Transverse colon (tissue), 4 donors: ENCODE measurements around the gene TP53BP1.

Experiments used
- EP300 ChIP-seq: sonication (generic); formaldehyde crosslinking; IDR thresholded peaks from one replicate; pipeline ENCODE4 v1.6.1; 2017; ENCODE audit warnings: antibody characterized with exemption, low read depth
- POLR2A ChIP-seq: fragments of 450-650 bp; IDR thresholded peaks from one replicate; pipeline ENCODE4 v1.6.1; 2016; ENCODE audit warnings: antibody characterized with exemption, mild to moderate bottlenecking, moderate library complexity
- POLR2AphosphoS5 ChIP-seq, 3 donors: sonication (generic); formaldehyde crosslinking; IDR thresholded peaks; one replicate each; pipeline ENCODE4 v1.6.1; 2016; ENCODE audit warnings: antibody characterized with exemption in 3 of 3
- TF ChIP-seq, protein P1 (sequence below), 5 experiments: fragments of 200-600 bp in 3 of 5; fragments of 450-650 bp in 2 of 5; sonication (generic) in 3 of 5; IDR thresholded peaks; 1 replicate in 2 of 5; 2 replicates in 3 of 5; pipeline ENCODE4 v1.5.1; 2016 to 2017; ENCODE audit warnings: antibody characterized with exemption in 5 of 5, inconsistent platforms in 3 of 5, mild to moderate bottlenecking in 2 of 5, moderate library complexity in 1 of 5

GRCh38 chr15:43519196-43519595 is 26.2 kb upstream of the TP53BP1 start:
- TF ChIP-seq, protein P1, sequence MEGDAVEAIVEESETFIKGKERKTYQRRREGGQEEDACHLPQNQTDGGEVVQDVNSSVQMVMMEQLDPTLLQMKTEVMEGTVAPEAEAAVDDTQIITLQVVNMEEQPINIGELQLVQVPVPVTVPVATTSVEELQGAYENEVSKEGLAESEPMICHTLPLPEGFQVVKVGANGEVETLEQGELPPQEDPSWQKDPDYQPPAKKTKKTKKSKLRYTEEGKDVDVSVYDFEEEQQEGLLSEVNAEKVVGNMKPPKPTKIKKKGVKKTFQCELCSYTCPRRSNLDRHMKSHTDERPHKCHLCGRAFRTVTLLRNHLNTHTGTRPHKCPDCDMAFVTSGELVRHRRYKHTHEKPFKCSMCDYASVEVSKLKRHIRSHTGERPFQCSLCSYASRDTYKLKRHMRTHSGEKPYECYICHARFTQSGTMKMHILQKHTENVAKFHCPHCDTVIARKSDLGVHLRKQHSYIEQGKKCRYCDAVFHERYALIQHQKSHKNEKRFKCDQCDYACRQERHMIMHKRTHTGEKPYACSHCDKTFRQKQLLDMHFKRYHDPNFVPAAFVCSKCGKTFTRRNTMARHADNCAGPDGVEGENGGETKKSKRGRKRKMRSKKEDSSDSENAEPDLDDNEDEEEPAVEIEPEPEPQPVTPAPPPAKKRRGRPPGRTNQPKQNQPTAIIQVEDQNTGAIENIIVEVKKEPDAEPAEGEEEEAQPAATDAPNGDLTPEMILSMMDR (IDR thresholded peaks at IDR 0.05) = no peak
- TF ChIP-seq POLR2A = no peak
- TF ChIP-seq POLR2AphosphoS5 (IDR thresholded peaks at IDR 0.05) = no peak
- no peak for TF ChIP-seq EP300
